SU-DHL-6 (cell line): ENCODE data around the gene APBB2.

Source experiments
- H2AFZ ChIP-seq: fragments of 200-600 bp; sonication (generic); 2 replicates; pipeline ENCODE4 v1.6.1; 2014; ENCODE audit warnings: low read depth, mild to moderate bottlenecking, moderate library complexity, mixed read lengths, antibody characterized with exemption, low read length; ENCODE audit not compliant: severe bottlenecking
- H3F3A ChIP-seq: fragments of 200-600 bp; shearing (Covaris generic); 2 replicates; pipeline ENCODE4 v1.6.0; 2016; ENCODE audit warnings: antibody characterized with exemption, mild to moderate bottlenecking; ENCODE audit not compliant: insufficient read depth
- H3K27ac ChIP-seq: fragments of 200-600 bp; sonication (generic); 2 replicates; pipeline ENCODE4 v1.5.1; 2016; ENCODE audit warnings: low read depth, mild to moderate bottlenecking, low read length, moderate library complexity, mixed read lengths
- H3K27me3 ChIP-seq: fragments of 200-600 bp; sonication (generic), shearing (Covaris generic); 2 replicates; pipeline ENCODE4 v1.6.0; 2014; ENCODE audit warnings: mild to moderate bottlenecking, low read length
- H3K36me3 ChIP-seq: fragments of 200-600 bp; sonication (generic); 2 replicates; pipeline ENCODE4 v1.6.1; 2014; ENCODE audit warnings: mild to moderate bottlenecking, low read length, mixed read lengths
- H3K4me2 ChIP-seq: fragments of 300-600, 200-600 bp; shearing (Covaris generic), sonication (generic); 2 replicates; pipeline ENCODE4 v1.6.0; 2014; ENCODE audit warnings: low read length, low read depth, mild to moderate bottlenecking; ENCODE audit not compliant: poor library complexity, severe bottlenecking
- H3K4me3 ChIP-seq: fragments of 200-600 bp; sonication (generic); 2 replicates; pipeline ENCODE4 v1.5.1; 2014; ENCODE audit warnings: antibody characterized with exemption, low read length, mild to moderate bottlenecking, mixed read lengths; ENCODE audit not compliant: insufficient read depth, poor library complexity, severe bottlenecking
- H3K79me2 ChIP-seq: fragments of 200-600 bp; sonication (generic); 2 replicates; pipeline ENCODE4 v1.6.1; 2014; ENCODE audit warnings: mild to moderate bottlenecking, low read length, moderate library complexity; ENCODE audit not compliant: insufficient read depth
- H3K9ac ChIP-seq: fragments of 200-600 bp; sonication (generic); 2 replicates; pipeline ENCODE4 v1.7.0; 2014; ENCODE audit warnings: mild to moderate bottlenecking, low read length
- H3K9me2 ChIP-seq: fragments of 200-600 bp; sonication (generic); replicated peaks from 2 replicates; pipeline ENCODE4 v1.6.1; 2014; ENCODE audit warnings: low read length; ENCODE audit not compliant: insufficient read depth
- H3K9me3 ChIP-seq: fragments of 200-600 bp; sonication (generic); 2 replicates; pipeline ENCODE4 v1.6.1; 2014; ENCODE audit warnings: low read length, mixed read lengths; ENCODE audit not compliant: insufficient read depth
- H4K20me1 ChIP-seq: fragments of 200-600 bp; sonication (generic); 2 replicates; pipeline ENCODE4 v1.6.1; 2014; ENCODE audit warnings: low read depth, mild to moderate bottlenecking, antibody characterized with exemption, low read length, moderate library complexity, mixed read lengths
- CTCF ChIP-seq: fragments of 200-600 bp; sonication (generic); IDR thresholded peaks from one replicate; pipeline ENCODE4 v1.5.1; 2017; ENCODE audit warnings: antibody characterized with exemption, mild to moderate bottlenecking, low read length, moderate library complexity; ENCODE audit not compliant: insufficient read depth, poor library complexity, severe bottlenecking
- EZH2phosphoT487 ChIP-seq: fragments of 200-600 bp; sonication (generic), shearing (Covaris generic); conservative IDR thresholded peaks from 2 replicates; pipeline ENCODE4 v1.6.1; 2018; ENCODE audit warnings: mild to moderate bottlenecking, antibody characterized with exemption, low read length, moderate library complexity, mixed read lengths

Gene APBB2

GRCh38 chr4:40874331-40874730, 340.0 kb downstream of the APBB2 start:
- Histone ChIP-seq H2AFZ (no peak overlapping the region), H3K27me3 (no peaks in the 10 kb centered on the region), H3K4me2 (no peak overlapping the region), H3K79me2 (no peaks in the 10 kb centered on the region), H3K9ac (no peak overlapping the region), H3K27ac (no peak overlapping the region), H3K9me3 (no peaks in the 10 kb centered on the region), H3K36me3 (no peaks in the 10 kb centered on the region), H3F3A (no peaks in the 10 kb centered on the region), H4K20me1 (no peaks in the 10 kb centered on the region), H3K4me3 (no peak overlapping the region), H3K9me2 (no peaks in the 10 kb centered on the region)
- TF ChIP-seq EZH2phosphoT487 (no peak), CTCF (no peak)

- Histone ChIP-seq H2AFZ (no peak overlapping the region), H3K4me3 (no peak overlapping the region), H3F3A (no peaks in the 10 kb centered on the region), H3K27me3 (no peaks in the 10 kb centered on the region), H3K9me3 (no peaks in the 10 kb centered on the region), H3K27ac (no peak overlapping the region), H3K4me2 (no peak overlapping the region), H3K36me3 (no peaks in the 10 kb centered on the region), H4K20me1 (no peaks in the 10 kb centered on the region), H3K9me2 (no peaks in the 10 kb centered on the region), H3K9ac (no peak overlapping the region), H3K79me2 (no peaks in the 10 kb centered on the region)
- no peak for TF ChIP-seq CTCF
These were observed 342.6 kb downstream of the APBB2 start for GRCh38 chr4:40871695-40872250.

GRCh38 chr4:40870150-40870549, 344.2 kb downstream of the APBB2 start:
- Histone ChIP-seq H3K79me2 (no peaks in the 10 kb centered on the region), H3K4me2 (no peak overlapping the region)

More at GRCh38 chr4:40870150-40870549, 344.2 kb downstream of the APBB2 start:
- no peaks in the 10 kb centered on the region for H4K20me1 ChIP-seq
- H3K9me3 ChIP-seq = no peaks in the 10 kb centered on the region
- no peaks in the 10 kb centered on the region for H3F3A ChIP-seq
- no peaks in the 10 kb centered on the region for H3K27me3 ChIP-seq
- no peak overlapping the region for H2AFZ ChIP-seq
- no peak overlapping the region for H3K9ac ChIP-seq
- no peak for TF ChIP-seq CTCF
- TF ChIP-seq EZH2phosphoT487 = no peak
- H3K9me2 ChIP-seq = no peaks in the 10 kb centered on the region
- H3K4me3 ChIP-seq = no peak overlapping the region
- H3K27ac ChIP-seq = no peak overlapping the region
- H3K36me3 ChIP-seq = no peaks in the 10 kb centered on the region
